Stimulated activated naive CD4-positive, alpha-beta T cell treated with Interleukin-2 at 50 U/mL for 16 hours (primary cell): ENCODE results near the gene MARVELD2.
"Not testable (repeated sequence)": the region's sequence is repeated elsewhere in the genome, so short reads cannot be mapped to it uniquely, and the experiment has no call there.

Experiments
- DNase-seq: peaks from one replicate; lab custom pipeline; 2025; lab: John Stamatoyannopoulos, UW

Gene MARVELD2

DNA sequence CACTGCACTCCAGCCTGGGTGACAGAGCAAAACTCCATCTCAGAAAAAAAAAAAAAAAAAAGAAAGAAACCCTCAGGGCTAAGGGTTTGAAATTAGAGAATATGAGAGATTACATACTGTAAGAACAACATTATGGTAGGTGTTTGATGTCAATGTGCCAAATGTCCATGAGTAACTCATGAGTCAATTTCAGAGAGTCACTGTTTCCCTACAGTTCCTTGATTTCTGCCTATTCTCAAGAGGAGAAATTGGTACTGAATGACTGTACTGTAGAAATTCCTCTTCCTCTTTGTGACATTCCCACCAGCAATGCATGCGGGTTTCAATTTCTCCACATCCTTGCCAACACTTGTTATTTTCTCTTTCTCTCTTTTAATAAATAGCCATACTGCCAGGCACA lies 35.2 kb downstream of the MARVELD2 start:
- no peak for DNase-seq

DNA sequence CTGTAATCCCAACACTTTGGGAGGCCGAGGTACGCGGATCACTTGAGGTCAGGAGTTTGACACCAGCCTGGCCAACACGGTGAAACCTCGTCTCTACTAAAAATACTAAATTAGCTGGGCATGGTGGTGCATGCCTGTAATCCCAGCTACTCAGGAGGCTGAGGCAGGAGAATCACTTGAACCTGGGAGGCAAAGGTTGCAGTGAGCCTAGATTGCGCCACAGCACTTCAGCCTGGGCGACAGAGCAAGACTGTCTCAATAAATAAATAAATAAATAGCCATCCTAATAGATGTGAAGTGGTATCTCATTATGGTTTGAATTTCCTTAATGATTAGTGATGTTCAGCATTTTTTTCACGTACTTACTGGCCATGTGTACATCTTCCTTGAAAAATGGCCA lies 35.6 kb downstream of the MARVELD2 start:
- not testable (repeated sequence) for DNase-seq

- DNase-seq: no peak
Measured at GRCh38 chr5:69451941-69452647, 37.2 kb downstream of the MARVELD2 start.

GRCh38 chr5:69453487-69453886 lies 38.6 kb downstream of the MARVELD2 start:
- DNase-seq: not testable (repeated sequence)

GRCh38 chr5:69454460-69455249 lies 39.7 kb downstream of the MARVELD2 start:
- no peak for DNase-seq

GRCh38 chr5:69455428-69455988 lies 40.6 kb downstream of the MARVELD2 start:
- not testable (repeated sequence) for DNase-seq

DNA sequence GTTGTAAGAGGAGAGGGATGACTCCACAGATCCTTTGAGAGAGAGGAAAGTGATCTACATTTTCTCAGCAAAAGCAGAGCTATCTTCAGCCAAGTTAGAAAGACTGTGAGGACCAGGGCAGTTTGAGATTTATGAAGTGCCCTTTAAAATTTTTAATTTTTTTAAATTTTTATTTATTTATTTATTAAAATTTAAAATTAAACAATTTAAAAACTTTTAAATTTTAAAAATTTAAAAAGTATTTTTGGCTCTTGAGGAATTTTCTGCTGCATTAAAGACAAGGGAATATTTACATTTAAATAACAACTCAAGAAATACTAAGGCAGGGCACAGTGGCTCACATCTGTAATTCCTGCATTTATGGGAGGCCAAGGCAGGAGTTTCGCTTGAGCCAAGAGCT lies 47.3 kb downstream of the MARVELD2 start:
- DNase-seq: no peak

GRCh38 chr5:69466375-69466774 lies 51.5 kb downstream of the MARVELD2 start:
- DNase-seq: not testable (repeated sequence)

DNA sequence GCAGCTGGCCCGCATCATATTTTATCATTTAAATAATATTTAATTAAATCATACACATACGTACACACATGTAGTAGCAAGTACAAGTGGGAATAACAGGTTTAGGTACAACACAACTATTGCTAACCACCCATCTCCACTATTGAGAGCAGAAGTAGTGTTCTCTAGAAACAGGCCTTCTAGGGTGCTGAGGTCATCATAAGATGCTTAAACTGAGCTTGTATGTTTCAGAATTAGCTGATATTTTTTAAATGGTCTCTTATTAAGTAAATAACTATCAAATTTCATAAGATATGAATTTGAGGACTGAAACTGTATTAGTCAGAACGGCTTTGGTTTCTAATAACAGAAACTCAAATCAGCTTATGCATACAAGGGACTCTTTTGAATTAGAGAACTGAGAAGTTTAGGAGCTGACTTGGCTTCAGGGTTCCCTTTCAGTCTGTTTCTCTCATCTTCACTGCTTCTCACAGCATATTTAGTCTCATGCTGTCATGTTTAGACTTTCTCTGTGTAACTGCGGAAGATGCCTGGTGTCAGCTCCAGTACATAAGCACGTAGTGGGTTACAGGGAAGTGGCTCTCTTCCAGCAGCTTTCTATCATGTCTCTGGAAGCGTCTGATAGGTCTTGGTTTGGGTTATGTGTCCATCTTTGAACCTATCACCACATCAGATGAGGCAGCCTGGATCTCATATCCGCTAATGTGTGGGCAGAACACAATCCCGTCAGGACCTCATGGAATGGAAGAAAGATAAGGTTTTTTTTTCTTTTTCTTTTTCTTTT lies 52.7 kb downstream of the MARVELD2 start:
- DNase-seq: no peak

- DNase-seq: no peak
Measured at GRCh38 chr5:69468631-69469030, 53.7 kb downstream of the MARVELD2 start.

DNA sequence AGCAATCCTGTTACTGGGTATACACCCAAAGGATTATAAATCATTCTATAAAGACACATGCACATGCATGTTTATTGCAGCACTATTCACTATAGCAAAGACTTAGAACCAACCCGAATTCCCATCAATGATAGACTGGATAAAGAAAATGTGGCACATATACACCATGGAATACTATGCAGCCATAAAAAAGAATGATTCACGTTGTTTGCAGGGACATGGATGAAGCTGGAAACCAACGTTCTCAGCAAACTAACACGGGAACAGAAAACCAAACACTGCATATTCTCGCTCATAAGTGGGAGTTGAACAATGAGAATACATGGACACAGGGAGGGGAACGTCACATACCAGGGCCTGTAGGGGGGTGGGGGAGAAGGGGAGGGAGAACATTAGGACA lies 56.6 kb downstream of the MARVELD2 start:
- not testable (repeated sequence) for DNase-seq

DNA sequence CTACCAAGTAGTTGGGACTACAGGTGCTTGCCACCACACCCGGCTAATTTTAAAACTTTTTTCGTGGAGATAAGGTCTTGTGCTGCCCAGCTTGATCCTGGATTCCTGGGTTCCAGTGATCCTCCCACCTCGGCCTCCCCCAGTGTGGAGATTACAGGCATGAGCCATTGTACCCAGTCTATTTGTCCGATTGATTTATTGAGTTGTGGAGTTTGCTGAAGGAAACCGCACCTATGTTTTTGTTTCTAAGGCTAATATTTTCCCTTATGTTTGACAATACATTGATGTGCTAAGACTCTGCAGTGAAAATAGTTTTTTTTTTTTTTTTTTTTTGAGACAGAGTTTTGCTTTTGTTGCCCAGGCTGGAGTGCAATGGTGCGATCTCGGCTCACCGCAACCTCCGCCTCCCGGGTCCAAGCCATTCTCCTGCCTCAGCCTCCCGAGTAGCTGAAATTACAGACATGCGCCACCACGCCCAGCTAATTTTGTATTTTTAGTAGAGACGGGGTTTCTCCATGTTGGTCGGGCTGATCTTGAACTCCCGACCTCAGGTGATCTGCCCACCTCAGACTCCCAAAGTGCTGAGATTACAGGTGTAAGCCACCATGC lies 57.7 kb downstream of the MARVELD2 start:
- not testable (repeated sequence) for DNase-seq

DNA sequence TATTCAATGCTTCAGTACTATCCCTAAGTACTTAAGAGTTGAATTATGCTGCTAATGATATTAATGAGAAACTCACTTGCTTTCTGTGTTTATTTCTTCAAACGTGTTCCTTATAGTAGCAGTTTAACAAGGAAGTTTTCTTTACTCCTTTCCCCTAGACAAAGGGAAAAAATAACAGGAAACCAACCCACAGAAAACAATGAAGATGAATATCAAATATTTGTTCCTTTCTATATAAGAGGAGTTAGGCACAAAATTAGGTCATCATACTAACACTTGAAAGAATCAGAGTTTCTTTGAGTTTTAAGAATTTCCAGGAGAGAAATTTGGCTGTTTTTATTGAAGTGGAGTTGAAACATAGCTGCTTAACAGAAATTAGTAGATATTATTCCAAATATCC lies 62.3 kb downstream of the MARVELD2 start:
- DNase-seq: no peak

- not testable (repeated sequence) for DNase-seq
Measured at GRCh38 chr5:69478296-69478695, 63.4 kb downstream of the MARVELD2 start.

DNA sequence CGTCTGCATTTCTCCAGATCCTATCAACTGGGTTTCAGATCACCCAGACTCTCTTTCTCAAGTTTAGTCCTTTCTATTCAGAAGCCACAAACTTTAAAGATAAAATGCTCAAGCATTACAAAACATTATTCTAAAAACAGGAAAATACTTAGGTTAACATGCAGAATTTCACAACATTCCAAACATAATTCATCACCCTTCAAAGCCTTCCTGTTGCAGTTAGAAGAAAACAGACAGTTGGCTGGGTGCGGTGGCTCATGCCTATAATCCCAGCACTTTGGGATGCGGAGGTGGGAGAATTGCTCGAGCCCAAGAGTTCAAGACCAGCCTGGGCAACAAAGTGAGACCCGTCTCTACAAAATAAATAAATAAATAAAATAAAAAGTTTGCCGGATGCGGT lies 70.0 kb downstream of the MARVELD2 start:
- no peak for DNase-seq

- no peak for DNase-seq
Measured at GRCh38 chr5:69485471-69485870, 70.6 kb downstream of the MARVELD2 start.

DNA sequence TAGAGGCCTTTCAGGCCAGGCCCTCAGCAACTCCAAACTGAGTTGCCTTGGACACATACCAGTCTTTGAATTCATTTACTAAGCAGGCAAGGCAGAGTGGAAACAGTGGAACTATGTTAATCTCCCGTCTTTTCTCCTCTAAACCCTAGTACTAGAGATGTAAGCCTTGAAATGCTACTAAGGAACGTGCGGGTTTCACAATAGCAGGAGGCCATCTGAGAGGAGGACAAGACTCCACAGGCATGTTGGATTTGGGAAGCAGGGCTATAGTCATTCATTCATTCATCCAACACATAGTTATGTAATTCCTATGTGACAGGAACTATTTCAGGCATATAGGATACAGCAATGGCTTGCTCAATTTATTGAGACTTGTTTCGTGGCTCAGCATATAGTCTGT lies 74.3 kb downstream of the MARVELD2 start:
- DNase-seq: no peak

DNA sequence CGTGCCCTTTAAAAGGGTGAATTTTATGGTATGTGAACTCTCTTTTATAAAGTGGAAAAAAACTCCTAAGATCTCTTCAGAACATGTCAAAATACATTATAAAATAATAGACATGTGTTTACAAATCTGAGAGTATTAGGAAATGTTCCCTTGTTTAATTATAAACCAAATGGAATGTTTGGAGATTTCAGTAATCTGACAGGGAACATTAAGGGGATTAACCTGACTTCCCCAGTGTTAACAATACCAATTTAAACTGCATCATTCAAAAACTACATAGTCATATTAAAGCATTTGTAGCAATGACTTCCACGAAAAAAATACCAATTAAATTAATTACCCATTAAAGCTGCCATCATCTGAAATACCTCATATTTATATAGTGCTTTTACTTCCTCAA lies 76.1 kb downstream of the MARVELD2 start:
- DNase-seq: no peak

DNA sequence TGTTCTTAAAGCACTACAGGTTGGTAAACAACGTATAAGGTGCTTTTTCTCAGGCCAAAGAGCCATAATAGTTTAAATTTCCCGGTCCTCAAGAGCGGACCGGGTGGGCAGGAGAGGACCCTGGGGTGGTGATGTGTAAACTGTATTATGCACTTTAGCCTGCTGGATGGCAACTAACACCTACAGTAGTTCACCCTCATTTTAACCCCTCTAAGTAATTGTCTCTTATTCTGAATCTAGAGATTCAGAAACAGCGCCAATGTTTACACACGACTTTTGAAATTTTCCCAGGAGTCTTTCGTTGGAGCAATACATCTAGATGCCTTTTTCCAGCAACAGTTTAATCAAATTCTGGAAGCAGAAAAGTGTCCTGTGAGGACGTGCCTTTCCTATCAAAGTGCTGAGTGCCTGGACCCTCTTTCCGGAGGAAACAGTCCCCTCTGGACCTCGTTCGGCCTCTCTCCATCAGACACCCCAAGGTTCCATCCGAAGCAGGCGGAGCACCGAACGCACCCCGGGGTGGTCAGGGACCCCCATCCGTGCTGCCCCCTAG lies 77.0 kb downstream of the MARVELD2 start:
- DNase-seq: no peak

DNA sequence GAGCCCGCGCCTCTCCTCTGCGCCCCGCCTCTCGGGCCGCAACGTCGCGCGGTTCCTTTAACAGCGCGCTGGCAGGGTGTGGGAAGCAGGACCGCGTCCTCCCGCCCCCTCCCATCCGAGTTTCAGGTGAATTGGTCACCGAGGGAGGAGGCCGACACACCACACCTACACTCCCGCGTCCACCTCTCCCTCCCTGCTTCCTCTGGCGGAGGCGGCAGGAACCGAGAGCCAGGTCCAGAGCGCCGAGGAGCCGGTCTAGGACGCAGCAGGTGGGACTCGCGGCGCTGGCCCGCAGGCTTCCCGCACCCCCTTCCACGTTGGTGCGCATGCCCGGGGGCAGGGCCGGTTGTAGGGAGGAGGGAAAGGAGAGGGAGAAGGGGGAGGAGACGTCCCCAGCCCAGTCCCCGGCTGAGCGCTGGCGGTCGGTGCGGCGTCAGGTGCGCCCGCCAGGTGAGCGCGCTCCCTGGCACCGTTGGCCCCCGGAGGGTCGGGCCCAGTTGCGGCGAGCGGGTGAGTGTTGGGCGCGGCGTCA lies 77.5 kb downstream of the MARVELD2 start, which contains the start of gene OCLN:
Gene OCLN (plus strand): TSS at position 400 of the 532 bp plus-strand sequence. CDS start 11,455 bp downstream, outside the sequence.
- DNase-seq: no peak

- DNase-seq: no peak
Measured at GRCh38 chr5:69492923-69493395, 78.0 kb downstream of the MARVELD2 start.
